C1 segment of cervical spinal cord (tissue), 14 donors: ENCODE measurements around the gene S100B.
"Not testable (repeated sequence)": the region's sequence is repeated elsewhere in the genome, so short reads cannot be mapped to it uniquely, and the experiment has no call there.

Source experiments
- DNase-seq, 14 donors: peaks; one replicate each; lab custom pipeline; 2025; lab: John Stamatoyannopoulos, UW

Gene S100B

DNA sequence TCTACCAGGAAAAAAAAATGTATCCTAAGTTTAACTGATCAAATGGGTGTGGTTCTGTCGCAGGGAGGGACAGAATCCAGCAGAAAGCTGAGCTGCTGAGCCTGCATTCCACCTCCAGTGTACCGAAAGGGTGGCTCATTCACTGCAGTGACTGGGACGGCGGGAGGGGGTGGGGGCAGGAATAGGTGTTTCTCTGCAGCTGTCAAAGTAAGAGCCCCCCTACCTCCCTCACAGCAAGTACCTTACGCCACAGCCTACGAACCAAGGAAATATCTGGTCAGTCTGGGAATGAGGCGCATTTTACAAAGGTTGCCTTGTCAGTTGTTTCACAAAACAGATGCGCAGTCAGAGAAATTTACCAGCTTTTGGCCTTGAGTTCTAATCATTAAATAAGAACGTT, 1.7 kb downstream of the S100B start:
- DNase-seq = peak in 3 of 14 donors; percentile 21 to 51 (median 39)

- no peak for DNase-seq
Measured at GRCh38 chr21:46600978-46601377, 3.9 kb downstream of the S100B start.

DNA sequence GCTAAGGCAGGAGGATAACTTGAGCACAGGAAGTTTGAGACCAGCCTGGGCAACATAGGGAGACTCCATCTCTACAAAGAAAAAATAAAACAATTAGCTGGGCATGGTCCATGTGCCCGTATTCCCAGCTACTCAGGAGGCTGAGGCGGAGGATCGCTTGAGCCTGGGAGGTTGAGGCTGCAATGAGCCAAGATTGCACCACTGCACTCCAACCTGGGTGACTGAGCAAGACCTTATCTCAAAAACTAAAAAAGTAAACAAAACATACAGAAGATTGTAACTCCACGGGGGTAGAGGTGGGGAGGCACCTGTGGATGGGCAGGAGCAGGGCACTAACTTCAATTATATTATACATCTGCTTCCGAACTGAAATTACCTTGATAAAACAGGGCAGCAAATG, 4.6 kb downstream of the S100B start:
- DNase-seq = no peak

DNA sequence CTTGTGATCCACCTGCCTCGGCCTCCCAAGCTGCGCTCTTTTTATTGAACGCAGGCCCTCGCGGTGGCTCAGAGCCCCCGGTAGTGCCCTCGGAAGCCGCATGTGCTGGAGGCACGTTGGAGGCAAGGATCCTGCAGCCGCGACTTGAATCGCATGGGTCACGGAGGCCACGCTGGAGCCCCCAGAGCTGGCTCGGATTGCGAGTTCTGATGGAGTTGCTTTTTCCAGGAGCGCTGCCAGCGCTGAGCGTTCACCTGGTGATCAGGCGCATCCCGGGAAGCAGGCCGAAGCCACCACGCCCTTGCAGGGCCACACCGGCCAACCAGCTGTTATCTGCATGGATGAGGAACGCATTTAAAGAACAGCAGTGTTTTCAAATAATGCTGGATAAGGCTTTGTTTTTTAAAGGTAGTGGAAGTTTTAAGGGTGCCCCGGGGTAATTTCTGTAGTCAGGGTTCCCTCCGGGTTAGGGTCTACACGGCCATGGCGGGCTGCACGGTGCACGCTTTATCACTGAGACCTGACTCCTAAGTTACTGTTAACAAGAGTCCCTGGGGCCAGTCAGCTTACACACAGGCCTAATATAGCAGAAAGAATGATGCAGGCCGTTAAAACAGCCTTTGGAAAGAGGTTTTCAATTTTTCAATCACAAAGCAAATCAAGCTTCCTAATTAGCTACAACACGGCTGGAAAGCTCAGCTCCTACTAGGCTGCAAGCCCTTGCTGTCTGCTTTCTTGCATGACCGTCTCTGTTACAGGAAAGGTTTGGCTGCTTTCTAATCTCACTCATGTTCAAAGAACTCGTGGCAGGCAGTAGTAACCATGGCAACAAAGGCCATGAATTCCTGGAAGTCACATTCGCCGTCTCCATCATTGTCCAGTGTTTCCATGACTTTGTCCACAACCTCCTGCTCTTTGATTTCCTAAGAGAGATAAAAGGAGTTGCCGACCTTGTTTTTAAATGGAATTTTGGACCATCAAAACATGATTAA, 6.0 kb downstream of the S100B start:
- DNase-seq = peak in 1 of 14 donors; percentile 44

DNA sequence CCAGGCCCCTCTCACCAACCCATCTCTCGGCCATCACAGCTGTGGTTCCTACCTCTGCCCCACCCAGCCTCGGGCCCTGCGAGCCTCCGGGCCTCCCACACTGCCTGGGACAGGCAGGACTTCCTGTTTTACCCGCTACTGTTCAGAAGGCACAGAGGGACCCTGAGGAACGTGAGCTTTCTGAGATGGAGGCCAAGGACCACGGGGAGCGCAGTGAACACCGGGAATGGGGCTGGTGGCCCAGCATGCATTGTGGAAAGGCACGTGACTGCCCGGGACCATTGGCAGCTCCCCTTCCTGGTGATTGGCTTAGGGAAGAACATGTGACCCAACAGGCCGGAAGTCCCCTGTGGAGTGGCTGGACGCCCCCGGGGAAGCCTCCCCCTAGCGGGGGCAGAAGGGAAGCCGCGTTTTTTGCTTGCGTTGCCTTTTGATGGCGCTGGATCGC, 7.0 kb downstream of the S100B start:
- DNase-seq = peak in 3 of 14 donors; percentile 43 to 59 (median 50)

- DNase-seq = peak in 1 of 14 donors; percentile 41
Measured at GRCh38 chr21:46597031-46597430, 7.9 kb downstream of the S100B start.

GRCh38 chr21:46596201-46596600, 8.7 kb downstream of the S100B start:
- DNase-seq = peak in 1 of 14 donors; percentile 41

DNA sequence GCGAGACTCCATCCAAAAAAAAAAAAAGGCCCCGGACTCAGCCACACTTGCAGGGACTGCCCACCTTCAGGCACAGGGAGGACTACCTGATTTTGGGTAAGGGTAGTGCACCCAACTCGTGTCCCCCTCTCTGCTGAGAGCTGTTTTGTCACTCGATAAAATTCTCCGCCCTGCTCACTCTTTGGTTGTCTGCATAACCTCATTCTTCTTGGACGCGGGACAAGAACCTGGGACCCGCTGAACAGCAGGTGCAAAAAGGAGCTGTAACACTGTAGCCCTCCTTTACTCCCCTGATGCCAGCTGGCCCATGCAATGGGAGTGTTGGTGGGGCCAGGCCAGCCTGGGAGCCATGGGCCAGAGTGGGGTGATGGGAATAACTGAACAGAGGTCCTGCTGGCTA, 10.6 kb downstream of the S100B start:
- no peak for DNase-seq

DNA sequence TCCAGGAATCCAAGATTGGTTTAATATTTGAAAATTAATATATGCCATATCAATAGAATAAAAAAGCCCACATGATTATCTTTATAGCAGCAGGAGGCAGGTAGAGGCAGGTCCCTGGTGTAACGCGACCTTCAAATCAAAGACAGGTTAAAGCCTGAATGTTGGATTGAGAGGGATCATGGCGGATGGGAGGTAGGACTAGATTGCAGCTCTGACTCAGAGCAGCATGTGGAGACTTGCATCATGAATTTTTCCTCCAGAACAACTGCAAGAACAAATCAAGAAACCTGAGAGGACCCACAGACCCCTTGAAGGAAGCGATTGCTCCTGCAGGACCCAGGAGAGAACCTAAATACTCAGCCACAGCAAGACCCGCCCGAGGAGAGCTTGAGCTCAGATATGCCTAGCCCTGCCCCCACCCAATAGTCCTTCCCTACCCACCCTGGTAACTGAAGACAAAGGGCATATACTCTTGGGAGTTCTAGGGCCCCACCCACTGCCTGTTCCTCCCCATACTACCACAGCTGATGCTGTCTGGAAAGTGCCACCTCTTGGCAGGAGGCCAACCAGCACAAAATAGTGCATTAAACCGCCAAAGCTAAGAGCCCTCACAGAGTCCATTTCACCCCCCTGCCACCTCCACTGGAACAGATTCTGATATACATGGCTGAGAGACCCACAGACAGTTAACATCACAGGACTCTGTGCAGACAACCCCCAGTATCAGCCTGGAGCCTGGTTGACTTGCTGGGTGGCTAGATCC, 19.5 kb downstream of the S100B start:
- DNase-seq = no peak

- no peak for DNase-seq
Measured at GRCh38 chr21:46581780-46582307, 23.0 kb downstream of the S100B start.

DNA sequence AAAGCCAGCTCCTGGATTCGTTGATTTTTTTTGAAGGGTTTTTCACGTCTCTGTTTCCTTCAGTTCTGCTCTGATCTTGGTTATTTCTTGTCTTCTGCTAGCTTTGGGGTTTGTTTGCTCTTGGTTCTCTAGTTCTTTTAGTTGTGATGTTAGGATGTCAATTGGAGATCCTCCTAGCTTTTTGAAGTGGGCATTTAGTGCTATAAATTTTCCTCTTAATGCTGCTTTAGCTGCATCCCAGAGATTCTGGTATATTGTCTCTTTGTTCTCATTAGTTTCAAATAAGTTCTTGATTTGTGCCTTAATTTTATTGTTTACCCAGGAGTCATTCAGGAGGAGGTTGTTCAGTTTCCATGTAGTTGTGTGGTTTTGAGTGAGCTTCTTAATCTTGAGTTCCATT, 25.5 kb downstream of the S100B start:
- DNase-seq = not testable (repeated sequence)

DNA sequence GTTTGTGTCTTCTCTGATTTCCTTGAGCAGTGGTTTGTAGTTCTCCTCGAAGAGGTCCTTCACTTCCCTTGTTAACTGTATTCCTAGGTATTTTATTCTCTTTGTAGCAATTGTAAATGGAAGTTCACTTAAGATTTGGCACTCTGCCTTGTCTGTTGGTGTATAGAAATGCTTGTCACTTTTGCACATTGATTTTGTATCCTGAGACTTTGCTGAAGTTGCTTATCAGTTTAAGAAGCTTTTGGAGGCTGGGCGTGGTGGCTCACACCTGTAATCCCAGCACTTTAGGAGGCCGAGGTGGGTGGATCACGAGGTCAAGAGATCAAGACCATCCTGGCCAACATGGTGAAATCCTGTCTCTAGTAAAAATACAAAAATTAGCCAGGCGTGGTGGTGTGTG, 27.1 kb downstream of the S100B start:
- not testable (repeated sequence) for DNase-seq

DNA sequence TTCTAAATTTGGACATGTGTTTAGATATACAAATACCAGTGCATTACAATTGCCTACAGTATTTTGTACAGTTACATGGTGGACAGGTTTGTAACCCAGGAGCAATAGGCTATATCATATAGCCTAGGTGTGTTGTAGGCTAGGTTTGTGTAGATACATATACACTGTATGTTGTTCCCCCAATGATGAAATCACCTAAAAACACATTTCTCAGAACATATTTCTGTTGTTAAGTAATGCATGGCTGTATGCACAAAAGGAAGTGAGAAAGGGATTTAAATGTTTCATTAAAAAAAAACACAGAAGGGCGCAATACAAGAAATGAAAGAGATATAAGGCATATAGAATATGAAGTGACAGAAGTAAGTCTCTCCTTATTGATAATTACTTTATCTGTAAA, 32.0 kb downstream of the S100B start:
- no peak for DNase-seq

DNA sequence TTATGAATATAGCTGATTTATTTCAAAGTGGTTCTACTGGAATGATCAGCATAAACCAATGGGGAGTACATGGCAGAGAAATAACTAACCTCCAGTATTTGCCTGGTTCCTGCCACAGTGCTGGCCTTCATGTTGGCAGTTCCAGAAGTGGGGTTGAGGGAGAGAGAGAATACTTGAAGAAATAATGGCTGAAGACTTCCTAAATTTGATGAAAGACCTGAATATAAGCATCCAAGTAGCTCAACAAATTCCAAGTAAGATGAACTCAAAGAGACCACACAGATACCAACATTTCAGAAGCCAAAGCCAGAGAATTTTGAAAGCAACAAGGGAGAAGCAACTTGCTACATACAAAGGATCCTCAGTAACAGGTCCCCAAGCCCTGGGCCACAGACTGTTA, 34.3 kb downstream of the S100B start:
- no peak for DNase-seq

GRCh38 chr21:46570119-46570518, 34.8 kb downstream of the S100B start:
- no peak for DNase-seq

GRCh38 chr21:46569081-46569480, 35.8 kb downstream of the S100B start:
- no peak for DNase-seq

DNA sequence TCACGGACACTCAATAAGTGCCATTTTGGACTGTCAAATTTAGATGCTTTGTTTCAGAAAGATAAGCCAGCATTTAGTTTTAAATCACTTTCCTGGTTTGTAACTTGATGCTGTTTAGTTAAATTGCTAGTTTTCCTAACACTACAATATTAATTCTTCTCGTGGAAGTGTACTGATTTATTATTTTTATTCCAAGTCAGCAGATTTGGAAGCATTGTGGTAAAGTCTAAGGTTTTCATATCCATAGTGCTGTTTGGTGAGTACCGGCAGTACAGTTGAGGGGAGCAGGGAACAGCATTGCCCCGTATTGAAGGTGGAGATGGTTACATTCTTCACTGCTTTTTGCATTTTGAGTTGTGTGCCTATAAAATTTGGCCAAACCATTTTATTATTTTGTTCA, 36.3 kb downstream of the S100B start:
- DNase-seq = no peak

DNA sequence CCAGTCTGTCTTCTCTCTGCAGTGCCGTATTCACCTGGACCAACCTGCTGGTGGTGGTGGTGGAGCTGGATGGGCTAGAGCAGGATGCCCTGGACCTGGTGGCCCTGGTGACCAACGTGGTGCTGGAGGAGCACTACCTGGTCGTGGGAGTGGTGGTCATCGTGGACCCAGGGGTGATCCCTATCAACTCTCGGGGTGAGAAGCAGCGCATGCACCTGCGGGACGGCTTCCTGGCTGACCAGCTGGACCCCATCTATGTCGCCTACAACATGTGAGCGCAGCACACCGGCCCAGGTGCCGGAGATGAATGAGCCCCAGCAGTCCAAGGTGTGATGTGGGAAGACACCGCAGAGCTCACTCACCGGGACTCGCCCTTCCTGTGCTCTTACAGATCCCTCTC, 37.5 kb downstream of the S100B start:
- DNase-seq = no peak

GRCh38 chr21:46564391-46564790, 40.5 kb downstream of the S100B start:
- DNase-seq = no peak

DNA sequence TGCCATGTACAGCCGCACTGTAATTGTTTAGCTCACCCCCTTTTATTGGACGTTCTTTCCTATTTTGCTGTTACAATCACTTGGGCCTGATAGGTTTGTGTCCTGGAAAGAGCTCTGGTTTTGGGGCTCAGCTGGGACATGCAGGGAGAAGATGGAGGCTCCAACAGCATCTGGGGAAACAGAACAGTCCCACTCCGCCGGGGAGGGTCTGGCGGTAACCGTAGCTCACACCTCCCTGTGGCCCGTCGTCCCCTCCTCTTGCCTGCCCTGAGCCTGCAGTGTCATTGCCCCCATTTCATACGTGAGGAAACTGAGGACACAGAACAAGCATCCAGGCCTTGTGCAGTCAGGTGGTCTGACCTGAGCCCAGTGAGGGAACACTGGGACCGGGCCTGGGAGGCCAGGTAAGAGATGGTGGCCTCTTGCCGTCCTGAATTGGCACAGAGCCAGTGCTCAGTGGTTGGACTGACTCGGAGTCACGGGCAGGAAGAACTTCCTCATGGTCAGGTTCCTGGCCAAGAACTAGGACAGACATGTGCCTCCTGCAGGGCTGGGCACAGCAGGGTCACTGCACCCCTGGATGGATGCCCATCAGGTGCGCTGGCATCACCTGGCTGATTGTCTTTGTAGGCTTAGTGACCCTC, 41.8 kb downstream of the S100B start:
- DNase-seq = no peak

GRCh38 chr21:46562472-46562871, 42.4 kb downstream of the S100B start:
- DNase-seq = no peak
